Fibroblast of pulmonary artery (primary cell): Measurements from ENCODE around the gene SNCAIP.

Source experiments
- DNase-seq: peaks from one replicate; pipeline ENCODE4 v3.0.0-alpha.2; 2010; ENCODE audit warnings: low read depth
- H3K4me3 ChIP-seq: replicated peaks from 2 replicates; pipeline ENCODE4 v1.5.1; 2011; ENCODE audit warnings: low read depth, mild to moderate bottlenecking, control low read depth, low read length, moderate library complexity
- TF ChIP-seq, protein P1 (sequence below): IDR thresholded peaks from 2 replicates; pipeline ENCODE4 v1.5.1; 2011; ENCODE audit warnings: mild to moderate bottlenecking, control low read depth, low read length, inconsistent platforms; ENCODE audit errors: missing control alignments

SNCAIP gene

DNA sequence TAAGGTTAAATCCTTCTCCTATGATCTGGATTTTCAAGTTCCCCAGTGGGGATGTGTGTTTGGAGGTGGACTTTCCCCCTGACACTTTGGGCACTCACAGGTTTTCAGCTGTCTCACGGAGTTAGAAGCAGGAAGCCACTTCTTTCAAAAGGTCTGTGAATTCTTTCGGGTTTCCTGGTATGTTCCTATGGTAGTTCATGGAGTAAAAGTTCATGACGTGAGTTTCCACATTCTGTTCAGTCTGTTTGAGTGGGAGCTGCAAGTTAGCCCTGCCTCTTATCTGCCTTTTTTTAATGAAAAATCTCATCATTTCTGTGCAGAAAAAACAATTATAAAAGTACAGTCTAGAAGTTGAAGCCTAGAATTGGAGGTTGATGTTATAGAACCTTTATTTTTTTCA, 24.9 kb upstream of the SNCAIP start:
- DNase-seq, result peak; percentile 18
- TF ChIP-seq, protein P1, sequence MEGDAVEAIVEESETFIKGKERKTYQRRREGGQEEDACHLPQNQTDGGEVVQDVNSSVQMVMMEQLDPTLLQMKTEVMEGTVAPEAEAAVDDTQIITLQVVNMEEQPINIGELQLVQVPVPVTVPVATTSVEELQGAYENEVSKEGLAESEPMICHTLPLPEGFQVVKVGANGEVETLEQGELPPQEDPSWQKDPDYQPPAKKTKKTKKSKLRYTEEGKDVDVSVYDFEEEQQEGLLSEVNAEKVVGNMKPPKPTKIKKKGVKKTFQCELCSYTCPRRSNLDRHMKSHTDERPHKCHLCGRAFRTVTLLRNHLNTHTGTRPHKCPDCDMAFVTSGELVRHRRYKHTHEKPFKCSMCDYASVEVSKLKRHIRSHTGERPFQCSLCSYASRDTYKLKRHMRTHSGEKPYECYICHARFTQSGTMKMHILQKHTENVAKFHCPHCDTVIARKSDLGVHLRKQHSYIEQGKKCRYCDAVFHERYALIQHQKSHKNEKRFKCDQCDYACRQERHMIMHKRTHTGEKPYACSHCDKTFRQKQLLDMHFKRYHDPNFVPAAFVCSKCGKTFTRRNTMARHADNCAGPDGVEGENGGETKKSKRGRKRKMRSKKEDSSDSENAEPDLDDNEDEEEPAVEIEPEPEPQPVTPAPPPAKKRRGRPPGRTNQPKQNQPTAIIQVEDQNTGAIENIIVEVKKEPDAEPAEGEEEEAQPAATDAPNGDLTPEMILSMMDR, result no peak
- no peak overlapping the region for H3K4me3 ChIP-seq

DNA sequence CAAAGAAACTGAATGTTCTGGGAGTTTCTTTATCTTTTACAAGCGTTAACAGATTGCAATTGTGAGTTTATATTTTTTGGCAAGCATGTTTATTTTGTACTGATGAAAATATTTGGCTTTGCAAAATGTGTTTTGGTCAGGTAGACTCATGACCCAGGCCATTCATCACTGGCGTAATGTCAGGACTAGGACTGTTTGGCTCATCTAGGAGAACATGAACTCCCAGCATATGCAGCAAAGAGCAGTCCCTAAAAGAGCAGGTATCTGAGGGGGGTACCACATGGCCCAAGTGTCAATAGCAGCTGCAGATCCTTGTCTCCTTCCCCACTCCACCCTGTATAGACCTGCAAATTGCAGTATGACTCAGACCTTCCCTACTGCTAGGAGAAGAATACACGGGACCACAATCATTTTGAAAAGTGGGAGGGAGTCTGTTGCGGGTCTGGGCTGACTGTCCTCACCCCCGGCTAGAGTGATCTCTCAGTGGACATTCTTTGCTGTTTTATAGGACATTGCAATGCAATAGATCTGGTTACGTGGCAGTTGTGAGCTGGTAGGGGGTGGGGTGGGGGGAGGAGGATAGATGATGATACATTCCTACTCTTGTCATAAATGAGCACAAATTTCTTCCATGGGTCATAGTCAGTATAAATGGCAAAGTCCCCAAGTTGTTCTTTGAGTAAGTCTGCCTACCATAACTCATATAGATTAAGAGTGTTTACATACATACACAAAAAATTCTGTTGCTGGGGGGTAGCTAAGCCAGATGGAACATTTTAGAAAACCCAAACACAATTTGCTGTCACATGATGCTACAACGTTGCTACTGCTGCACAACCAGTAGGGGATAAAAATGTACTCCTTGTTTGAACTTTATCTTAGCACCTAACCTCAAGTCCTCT, 20.8 kb upstream of the SNCAIP start:
- no peak for DNase-seq
- no peak overlapping the region for H3K4me3 ChIP-seq
- TF ChIP-seq, protein P1, result no peak

DNA sequence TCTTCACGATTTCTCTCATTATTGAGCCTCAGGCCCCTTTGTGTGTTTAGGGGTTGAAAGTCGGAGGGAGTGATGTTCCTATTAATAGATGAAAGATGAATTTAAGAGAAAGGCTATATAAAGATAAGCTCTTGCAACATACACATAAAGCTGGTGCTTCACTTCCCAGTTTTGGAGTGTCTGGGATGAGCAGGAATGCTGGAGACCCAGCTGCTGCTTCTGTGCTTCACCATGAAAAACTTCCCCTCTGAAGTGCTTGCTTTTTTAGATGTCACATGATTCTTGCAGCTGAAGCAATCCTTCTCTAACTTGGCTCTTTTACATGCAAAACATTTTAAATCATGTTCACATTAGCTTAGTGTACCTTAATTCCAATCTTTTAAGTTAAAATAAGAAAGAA, 19.7 kb upstream of the SNCAIP start:
- no peak for DNase-seq
- TF ChIP-seq, protein P1, result no peak
- H3K4me3 ChIP-seq, result no peak overlapping the region

DNA sequence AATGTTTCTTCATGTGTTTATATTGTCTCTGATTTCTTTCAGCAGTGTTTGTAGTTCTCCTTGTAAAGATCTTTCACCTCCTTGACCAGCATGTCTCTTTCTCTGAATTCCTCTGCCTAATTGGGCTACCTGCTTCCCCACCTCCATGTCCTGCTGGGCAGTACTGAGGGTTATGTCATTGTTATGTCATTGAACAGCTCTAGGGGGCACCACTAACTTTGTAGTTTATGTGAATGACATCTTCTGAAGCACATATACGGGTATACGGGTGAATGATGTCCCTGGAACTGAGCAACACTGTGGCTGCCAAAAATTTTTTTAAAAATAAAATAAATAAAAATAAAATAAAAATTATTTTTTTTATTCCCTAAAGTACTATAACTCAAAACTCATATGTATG, 16.9 kb upstream of the SNCAIP start:
- no peak for DNase-seq
- TF ChIP-seq, protein P1, result peak; percentile 31
- no peak overlapping the region for H3K4me3 ChIP-seq

DNA sequence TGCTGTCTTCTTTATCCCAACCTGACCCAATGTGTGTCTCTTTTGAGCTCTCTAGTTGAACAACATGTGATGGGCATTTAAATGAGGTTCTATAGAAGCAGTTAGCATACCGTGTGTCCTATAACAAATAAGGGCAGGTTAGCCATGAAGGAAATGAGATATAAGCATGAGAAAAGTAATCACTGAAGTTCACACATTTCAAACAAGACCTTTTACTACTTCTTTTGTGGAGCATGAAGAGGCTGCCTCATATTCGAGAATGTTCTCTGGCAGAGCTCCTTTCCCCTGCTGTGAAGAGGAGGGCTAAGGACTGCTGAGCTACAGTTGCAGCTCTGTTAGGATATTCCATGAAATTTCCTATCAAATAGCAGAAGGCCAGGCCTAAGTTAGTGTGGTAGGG, 15.2 kb upstream of the SNCAIP start:
- H3K4me3 ChIP-seq, result no peak overlapping the region
- TF ChIP-seq, protein P1, result no peak
- DNase-seq, result no peak

DNA sequence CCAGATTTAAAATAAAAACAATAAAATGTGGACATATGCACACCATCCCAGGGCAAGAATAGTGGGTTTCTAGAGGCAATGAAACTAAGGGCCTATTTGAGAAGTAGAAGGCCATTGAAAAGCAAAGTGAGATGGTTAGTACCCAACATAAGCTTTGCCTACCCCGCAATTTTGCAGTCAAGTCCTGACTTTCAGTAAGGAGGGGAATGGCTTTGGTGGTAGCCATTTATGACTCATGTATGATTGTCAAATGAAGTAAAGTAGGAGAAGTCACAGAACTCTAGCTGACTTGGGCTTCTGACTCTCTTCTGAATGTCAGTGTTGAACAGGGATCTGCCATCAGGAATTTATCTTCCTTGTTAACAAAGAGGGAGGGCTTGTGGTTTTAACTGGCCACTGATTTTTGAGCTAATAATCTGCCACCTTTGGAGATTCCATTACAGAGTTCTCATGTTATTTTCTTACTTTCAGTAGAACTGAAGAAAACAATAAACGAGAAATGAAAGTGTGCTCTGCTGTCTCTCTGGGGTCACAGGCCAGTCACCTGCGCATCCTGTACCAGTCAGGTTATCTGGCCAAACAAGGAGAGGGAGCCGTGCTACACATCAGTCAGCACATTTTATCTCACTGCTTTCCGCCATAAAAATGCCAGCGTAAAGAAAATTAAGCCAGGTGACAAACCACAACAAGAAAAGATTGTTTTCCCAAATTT, 14.3 kb upstream of the SNCAIP start:
- DNase-seq, result no peak
- no peak overlapping the region for H3K4me3 ChIP-seq
- TF ChIP-seq, protein P1, result no peak
